Raji (cell line): ENCODE data around the gene SRL.

Experiments
- POLR2A ChIP-seq: IDR thresholded peaks from 2 replicates; pipeline ENCODE4 v1.6.1; 2011; ENCODE audit warnings: low read depth, low read length, control low read depth; ENCODE audit not compliant: insufficient read depth

The SRL gene

GRCh38 chr16:4241928-4242283, at the start of gene SRL:
SRL (minus strand) TSS chr16:4242080; CDS start chr16:4242067, 13 bp downstream.
- TF ChIP-seq POLR2A: no peak

- no peak for TF ChIP-seq POLR2A
Measured at GRCh38 chr16:4290236-4290830, 48.5 kb upstream of the SRL start.

- TF ChIP-seq POLR2A: no peak
Measured at GRCh38 chr16:4288148-4288921, 46.5 kb upstream of the SRL start.

- no peak for TF ChIP-seq POLR2A
Measured at GRCh38 chr16:4285167-4285566, 43.3 kb upstream of the SRL start.

- TF ChIP-seq POLR2A: no peak
Measured at GRCh38 chr16:4283939-4284338, 42.1 kb upstream of the SRL start.

- TF ChIP-seq POLR2A: no peak
Measured at GRCh38 chr16:4283441-4283840, 41.6 kb upstream of the SRL start.

GRCh38 chr16:4280625-4281024, 38.7 kb upstream of the SRL start:
- no peak for TF ChIP-seq POLR2A

GRCh38 chr16:4277987-4278513, 36.2 kb upstream of the SRL start:
- no peak for TF ChIP-seq POLR2A

- TF ChIP-seq POLR2A: no peak
Measured at GRCh38 chr16:4275861-4276260, 34.0 kb upstream of the SRL start.

GRCh38 chr16:4273858-4274311, 32.0 kb upstream of the SRL start:
- TF ChIP-seq POLR2A: no peak

- peak; percentile 39; the same call in 1 of the 2 replicates for TF ChIP-seq POLR2A
Measured at GRCh38 chr16:4272114-4272956, 30.5 kb upstream of the SRL start.

GRCh38 chr16:4271176-4272113, 29.6 kb upstream of the SRL start:
- TF ChIP-seq POLR2A: peak; percentile 71

- TF ChIP-seq POLR2A: no peak
Measured at GRCh38 chr16:4270595-4270994, 28.7 kb upstream of the SRL start.

GRCh38 chr16:4270091-4270490, 28.2 kb upstream of the SRL start:
- no peak for TF ChIP-seq POLR2A
